RKO (cell line): ENCODE measurements around the gene GPAT3.
"Not testable (repeated sequence)": the region's sequence is repeated elsewhere in the genome, so short reads cannot be mapped to it uniquely, and the experiment has no call there.

Experiments
- DNase-seq: peaks from one replicate; pipeline ENCODE4 v3.0.0-alpha.2; 2016; ENCODE audit warnings: low spot score

The GPAT3 gene

GRCh38 chr4:83552083-83552482 lies 16.2 kb downstream of the GPAT3 start:
- DNase-seq, result no peak

DNA sequence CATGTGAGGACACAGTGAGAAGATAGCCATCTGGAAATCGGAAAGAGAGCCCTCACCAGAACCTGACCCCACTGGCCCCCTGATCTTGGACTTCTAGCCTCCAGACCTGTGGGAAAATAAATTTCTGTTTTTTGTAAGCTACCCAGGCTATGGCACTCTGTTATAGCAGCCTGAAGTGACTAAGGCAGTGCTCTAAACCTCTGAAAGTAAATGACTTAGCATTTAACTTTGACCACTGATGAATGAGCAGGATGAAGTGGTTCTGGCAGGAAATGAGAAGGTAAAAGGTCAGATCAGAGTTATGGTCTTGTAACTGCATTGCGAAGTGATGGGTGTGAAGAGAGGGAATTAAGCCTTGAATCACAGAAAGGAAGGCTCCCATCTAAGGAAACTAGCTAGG lies 17.0 kb downstream of the GPAT3 start:
- peak; percentile 63 for DNase-seq

DNA sequence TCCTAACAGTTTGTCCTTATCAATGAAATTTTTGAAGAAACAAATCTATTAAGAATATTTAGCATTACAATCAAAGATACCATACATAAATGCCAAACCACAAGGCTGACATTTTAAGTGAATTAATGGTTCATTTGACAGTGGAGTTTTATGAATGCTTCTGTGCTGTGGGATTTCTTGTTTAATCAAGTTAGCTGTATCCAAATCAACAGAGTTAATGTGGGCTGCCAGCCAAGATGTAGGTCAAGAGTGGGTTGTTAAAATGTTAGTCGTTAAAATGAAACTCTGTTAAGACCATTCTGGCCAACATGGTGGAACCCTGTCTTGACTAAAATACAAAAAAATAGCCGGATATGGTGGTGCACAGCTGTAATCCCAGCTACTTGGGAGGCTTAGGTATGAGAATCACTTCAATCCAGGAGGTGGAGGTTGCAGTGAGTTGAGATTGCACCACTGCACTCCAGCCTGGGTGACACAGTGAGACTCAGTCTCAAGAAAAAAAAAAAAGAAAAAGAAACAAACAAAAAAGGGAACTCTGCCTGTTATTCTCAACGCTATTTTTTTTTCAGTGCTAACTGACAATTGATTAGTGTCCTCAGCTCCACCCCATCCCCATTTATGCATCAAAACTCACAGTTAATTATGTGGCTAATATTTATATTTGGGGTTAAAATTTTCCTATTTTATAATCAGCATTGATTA lies 20.2 kb downstream of the GPAT3 start:
- DNase-seq, result no peak

DNA sequence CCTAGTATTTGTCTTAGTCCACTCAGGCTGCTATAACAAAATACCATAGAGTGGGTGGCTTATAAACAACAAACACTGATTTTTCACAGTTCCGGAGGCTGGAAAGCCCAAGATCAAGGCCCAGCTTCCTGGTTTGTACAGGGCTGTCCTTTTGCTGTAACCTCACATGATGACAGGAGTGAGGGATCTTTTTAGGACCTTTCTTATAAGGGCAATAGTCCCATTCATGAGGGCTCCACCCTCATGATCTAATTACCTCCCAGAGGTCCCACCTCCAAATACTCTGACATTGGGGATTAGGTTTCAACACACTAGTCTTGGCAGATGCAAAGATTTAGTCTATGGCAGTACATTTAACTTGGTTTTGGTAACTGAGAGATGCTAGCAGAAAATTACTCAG lies 20.9 kb downstream of the GPAT3 start:
- DNase-seq, result no peak

- DNase-seq, result no peak
These were observed 22.2 kb downstream of the GPAT3 start for GRCh38 chr4:83558059-83558653.

DNA sequence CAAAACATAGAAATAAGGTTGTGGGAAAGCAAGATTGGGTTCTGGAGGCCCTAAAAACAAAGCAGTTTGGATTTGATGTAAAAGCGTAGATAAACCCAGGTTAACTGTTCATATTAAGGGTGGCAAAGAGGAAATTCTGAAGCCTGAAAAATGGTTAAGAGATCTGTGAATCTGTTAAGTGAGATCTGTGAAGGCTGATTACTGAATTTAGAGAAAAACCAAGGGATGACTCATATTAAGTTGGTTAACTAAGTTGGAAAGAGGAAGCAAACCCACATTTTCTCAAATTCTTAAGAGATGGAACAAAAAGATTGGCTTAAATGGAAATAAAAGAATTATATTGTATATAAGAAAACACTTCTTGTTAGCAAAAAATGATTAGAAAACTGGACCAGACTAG lies 22.8 kb downstream of the GPAT3 start:
- no peak for DNase-seq

- no peak for DNase-seq
These were observed 24.6 kb downstream of the GPAT3 start for GRCh38 chr4:83560523-83560922.

- peak; percentile 17 for DNase-seq
These were observed 25.5 kb downstream of the GPAT3 start for GRCh38 chr4:83561381-83561780.

DNA sequence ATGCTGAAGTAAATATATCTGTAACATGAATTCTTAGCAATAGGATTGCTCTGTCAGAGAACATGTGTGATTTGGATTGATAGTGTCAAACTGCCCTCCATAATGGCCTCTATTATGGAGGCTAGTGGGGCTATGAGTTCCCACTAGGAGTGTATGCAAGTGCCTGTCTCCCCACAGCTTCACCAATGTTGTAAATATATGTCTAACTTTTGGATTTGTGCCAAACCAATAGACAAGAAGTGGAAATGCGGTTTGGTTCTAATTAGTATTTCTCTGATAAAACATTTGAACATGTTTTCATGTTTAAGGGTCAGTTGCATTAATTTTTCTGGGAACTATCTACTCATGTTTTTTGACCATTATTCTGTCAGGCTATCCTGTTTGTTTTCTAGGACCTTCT lies 28.1 kb downstream of the GPAT3 start:
- DNase-seq, result no peak

GRCh38 chr4:83568062-83568461 lies 32.2 kb downstream of the GPAT3 start:
- DNase-seq, result no peak

GRCh38 chr4:83569429-83569828 lies 33.5 kb downstream of the GPAT3 start:
- no peak for DNase-seq

GRCh38 chr4:83569987-83570386 lies 34.1 kb downstream of the GPAT3 start:
- no peak for DNase-seq

DNA sequence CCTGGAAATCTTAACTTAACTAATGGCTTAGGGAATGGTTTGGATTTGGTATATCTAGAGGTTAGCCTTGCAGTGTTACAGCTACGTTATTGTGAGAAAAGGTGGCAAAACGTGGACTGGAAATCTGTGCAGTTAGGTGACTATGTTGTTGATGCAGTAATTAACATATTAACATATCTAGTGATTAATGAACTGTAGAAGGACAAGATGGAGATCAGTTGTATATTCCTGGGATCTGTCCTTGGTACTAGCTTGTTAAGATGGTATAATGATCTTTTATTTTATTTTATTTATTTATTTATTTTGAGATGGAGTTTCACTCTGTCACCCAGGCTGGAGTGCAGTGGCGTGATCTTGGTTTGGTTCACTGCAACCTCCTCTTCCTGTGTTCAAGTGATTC lies 36.9 kb downstream of the GPAT3 start:
- DNase-seq, result no peak

DNA sequence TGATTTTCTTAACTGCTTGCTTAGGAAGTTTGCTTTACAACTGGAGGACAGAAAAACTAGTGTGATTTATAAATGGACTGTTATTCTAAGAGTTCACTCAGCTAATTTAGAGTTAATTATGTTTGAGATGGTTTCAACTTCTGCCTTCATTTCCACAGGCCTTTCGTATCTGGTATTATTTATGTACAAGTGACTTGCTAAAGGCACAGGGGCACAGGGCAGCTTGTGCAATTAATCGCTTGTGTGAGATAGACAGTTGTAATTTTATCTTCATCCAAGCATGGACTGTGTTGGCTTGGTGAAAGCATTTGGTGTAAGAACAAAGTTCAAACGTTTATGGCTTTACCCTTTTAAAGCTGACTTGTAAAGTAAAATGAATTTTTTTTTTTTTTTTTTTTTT lies 38.3 kb downstream of the GPAT3 start:
- DNase-seq, result no peak

DNA sequence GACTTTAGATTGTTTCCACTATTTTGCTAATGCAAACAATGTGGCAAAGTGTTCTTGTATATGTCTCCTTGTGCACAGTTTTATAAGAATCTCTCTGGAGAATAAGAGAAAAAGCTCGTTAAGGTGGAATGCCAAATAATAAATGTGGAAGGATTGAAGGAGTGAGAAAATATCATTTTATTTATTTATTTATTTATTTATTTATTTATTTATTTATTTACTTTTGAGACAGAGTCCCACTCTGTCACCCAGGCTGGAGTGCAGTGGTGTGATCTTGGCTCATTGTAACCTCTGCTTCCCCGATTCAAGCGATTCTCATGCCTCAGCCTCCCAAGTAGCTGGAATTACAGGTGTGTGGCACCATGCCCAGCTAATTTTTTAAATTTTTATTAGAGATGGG lies 40.3 kb downstream of the GPAT3 start:
- not testable (repeated sequence) for DNase-seq

GRCh38 chr4:83581411-83582288 lies 45.7 kb downstream of the GPAT3 start:
- no peak for DNase-seq

GRCh38 chr4:83582289-83582785 lies 46.4 kb downstream of the GPAT3 start:
- DNase-seq, result no peak

GRCh38 chr4:83585982-83586508 lies 50.1 kb downstream of the GPAT3 start:
- DNase-seq, result no peak

DNA sequence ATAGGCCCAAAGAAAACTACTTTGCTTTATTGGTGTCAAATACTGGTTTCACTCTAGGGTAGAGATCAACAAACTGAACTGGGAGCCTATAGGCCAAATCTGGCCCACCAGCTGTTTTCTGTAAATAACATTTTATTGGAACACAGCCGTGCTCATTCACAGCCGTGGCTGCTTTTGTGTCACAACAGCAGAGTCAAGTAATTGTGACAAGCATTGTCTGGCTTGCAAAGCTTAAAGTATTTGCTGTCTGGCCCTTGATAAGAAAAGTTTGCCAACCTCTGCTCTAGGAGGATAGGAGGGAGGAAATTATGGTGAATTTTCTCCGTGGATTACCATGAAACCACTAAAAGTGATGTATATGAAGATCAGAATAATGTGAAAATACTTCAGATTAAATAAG lies 53.4 kb downstream of the GPAT3 start:
- DNase-seq, result no peak

GRCh38 chr4:83591056-83591455 lies 55.1 kb downstream of the GPAT3 start:
- no peak for DNase-seq

- no peak for DNase-seq
These were observed 55.8 kb downstream of the GPAT3 start for GRCh38 chr4:83591730-83592129.

- peak; percentile 53 for DNase-seq
These were observed 63.3 kb downstream of the GPAT3 start for GRCh38 chr4:83599183-83599582.

- no peak for DNase-seq
These were observed 67.2 kb downstream of the GPAT3 start for GRCh38 chr4:83603129-83603528.
